Hematopoietic multipotent progenitor cell (in vitro differentiated cells): ENCODE measurements around the gene KCNG2. TPM values are rescaled to one million over a fixed set of nuclear protein-coding genes. Genes with fewer than 3 reads are reported as not detected.

ENCODE experiments used
- DNase-seq, 3 donors: peaks; one replicate each; pipeline ENCODE4 v3.0.0-alpha.2; 2011 to 2015; ENCODE audit warnings: low read depth in 2 of 3, low spot score in 2 of 3
- total RNA-seq: library from RNA; depleted of rRNA; stranded (reverse); fragments of >200 nt; gene quantifications from one replicate; pipeline ENCODE4 v1.2.3, GENCODE V29; 2012

Gene KCNG2
- total RNA-seq, 1 donor, result 14.8 TPM

DNA sequence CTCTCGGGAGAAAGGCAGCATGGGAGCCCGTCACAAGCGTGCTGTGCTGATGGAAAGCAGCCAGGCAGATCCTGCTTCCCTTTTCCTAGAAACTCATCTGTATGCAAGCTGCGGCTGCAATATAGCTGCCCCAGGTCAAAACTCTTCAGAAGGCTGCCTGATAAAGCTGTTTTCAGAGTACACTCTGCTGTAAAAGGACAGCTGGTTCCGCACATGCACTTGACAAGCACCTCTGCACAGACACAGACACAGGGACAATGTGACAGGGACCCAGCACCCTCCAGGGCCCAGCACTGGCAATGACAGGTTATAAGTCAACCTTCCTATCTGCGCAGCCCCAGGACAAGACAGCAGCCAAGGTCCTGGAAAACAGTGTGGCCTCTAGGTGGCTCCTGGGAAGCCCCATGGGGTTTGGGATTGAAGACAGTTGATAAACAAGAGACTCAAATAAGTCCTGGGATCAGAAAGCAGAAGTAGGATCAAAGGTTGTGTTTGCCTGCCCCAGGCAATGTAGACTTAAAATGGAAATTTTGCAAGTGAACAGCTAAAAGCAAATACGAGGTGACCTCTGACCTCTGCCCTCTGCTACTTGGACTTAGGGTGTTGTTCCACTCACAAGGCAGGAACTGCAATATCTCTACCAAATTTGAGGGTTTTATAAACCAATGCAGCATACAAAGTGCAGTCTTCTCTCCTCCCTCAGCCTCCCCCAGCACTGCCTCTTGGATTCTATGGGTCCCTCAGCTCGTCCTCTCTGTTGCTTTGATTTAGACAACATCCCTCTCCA lies 136.8 kb downstream of the KCNG2 start:
- DNase-seq, result no peak

DNA sequence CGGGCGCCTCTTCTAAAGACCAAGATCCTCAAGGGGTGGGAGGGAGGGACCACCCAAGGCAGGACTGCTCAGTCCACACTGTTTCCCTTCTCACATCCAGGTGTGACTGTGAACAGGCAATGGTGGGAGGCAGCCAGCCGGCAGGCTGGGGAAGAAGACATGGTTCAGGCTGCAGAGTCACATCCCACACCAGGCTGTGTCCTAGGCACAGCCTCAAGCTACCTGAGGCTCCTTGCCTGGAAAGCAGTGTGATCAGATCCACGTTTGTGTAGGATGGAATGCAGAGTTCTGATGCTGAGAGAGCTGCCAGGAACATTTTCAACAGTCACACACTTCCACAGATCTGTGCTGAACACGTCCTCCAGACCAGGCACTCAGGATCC lies 137.4 kb downstream of the KCNG2 start:
- DNase-seq, result no peak

DNA sequence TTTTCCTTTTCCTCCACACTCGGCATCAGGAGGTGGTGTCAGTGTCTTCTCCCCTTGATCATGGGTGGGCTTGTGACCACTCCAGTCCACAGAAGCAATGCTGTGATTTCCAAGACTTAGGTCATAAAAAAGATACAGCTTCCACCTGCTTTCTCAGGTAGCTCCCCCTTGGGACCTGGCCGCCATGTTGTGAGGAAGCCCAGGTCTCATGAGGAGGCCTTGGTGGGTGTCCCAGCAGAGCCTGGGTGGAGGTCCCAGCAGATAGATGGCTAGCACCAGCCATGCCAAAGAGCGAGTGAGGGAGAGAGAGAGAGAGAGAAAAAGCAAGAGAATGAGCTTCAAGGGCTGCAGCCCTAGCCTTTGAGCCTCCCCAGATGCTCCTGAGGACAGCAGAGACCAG lies 137.8 kb downstream of the KCNG2 start:
- no peak for DNase-seq

DNA sequence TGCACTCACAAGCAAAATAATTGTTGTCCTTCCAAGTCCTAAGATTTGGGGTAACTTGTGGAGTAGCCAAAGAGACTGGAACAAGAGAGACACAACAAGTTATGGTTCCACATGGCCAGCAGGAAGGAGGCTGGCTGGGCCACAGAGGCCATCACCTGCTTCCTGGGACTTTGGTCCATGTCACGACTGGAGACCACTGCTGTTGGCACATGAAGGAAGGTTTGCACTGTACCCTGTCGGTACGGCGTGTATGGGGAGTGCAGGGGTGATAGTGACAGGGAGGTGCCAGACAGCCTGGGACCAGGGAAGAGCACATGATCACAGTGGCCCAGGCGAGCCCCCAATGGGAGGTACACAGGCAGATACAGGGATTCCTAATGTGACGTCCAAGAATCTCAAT lies 138.2 kb downstream of the KCNG2 start:
- DNase-seq, result no peak

DNA sequence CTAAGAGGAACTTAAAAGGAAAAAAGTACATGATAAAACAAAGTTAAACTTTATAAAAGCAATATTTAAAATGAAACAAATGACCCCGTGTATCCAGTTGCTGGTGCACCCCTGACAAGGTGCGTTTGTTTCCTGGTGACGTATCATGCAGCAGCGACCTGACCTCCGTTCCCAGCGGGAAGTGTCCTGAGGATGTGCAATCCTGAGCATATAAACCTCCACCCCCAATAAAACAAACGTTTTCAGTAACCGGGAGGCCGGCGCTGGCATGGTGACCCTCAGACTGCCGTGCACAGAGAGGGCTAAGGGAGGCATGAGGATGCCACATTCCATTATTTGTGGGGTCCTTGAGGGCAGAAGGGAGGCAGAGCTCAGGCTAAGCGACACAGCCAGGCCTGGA lies 138.9 kb downstream of the KCNG2 start:
- no peak for DNase-seq

DNA sequence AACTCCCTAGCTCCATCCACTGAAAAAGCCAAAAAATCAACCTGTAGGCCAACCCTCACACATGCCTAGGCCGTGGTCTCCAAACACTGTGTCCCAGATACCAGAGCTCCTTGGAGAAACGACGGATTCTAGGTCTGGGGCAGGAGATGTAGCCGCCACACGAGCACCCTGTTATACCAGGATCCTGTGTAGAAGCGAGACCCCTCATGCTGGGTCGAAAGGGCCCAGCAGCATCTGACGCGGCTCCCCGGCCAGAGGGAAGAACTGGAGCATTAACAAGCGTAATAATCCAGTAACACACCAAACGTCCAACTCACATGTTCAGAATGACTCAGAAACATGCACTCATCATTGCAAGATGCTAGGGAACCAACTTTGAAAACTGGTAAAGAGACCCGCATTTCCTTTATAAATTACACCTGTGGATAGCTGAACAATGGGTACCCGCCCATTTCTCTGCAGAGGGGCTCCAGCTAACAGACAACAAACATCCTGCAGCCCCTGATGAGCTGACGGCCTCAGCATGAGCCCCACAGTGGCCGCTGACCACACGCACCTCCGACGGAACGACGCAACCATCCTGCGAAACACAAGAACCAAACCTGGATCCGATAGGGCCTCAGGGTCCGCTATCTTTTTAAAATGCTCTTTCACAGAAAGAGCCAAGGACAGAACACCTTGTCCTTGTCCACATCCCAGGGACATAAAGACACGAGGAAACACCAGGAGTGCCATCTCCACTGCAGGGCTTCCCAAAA lies 139.5 kb downstream of the KCNG2 start:
- no peak for DNase-seq

DNA sequence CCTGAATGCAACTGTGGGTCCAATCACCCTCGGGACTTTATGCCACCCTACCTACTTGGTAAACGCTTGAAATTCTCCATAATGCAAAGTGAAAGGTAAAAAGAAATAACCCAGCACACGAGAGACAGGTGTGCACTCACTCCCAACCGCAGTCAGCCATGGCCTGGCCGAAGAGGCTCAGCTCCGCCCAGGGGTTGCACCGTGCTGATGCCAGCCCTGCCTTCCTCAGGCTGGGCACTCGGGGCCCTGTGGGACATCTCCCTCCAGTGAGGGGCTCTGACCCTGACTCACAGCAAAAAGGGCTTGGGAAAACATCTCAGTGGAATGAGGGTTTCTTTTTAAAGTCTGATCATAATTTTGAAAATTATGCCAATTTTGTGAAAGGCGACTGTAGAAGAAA lies 140.5 kb downstream of the KCNG2 start:
- DNase-seq, result no peak

DNA sequence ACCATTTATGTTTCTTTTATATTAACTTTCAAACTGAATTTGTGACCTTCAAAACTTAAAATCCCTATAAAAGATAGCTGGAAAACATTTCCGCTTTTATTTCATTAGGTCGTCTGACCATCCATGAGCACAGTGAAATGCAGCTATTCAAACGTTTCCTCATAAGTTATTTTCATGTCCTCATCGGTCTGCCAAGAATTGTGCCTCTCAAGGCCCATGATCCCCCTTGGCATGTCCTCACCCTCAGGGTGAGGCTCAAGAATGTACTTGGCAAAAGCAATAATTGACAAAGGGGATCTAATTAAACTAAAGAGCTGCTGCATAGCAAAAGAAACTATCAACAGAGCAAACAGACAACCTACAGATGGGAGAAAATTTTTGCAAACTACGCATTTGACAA lies 141.4 kb downstream of the KCNG2 start:
- no peak for DNase-seq

DNA sequence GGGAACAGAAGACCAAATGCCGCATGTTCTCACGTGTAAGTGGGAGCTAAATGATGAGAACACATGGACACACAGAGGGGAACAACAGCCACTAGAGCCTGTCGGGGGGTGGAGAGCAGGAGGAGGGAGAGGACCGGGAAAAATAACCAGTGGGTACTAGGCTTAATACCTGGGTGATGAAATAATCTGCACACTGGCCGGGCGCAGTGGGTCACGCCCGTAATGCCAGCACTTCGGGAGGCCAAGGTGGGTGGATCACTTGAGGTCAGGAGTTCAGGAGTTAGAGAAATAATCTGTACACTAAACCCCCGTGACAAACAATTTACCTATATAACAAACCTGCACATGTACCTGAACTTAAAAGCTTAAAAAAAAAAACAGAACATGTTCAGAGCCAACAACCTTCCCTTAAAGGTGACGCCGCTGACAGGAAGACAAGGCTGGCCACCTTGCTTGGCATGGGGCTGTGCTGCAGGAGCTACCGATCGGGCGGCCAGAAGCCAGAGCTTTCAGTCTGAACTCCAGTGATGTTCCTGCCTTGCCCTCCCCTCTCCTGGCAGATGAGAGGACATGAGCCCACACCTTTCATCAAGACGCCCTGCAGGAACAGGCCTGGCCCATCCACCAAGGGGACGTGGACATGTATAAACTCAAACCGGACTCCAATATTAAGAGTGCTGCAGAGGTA lies 142.5 kb downstream of the KCNG2 start:
- no peak for DNase-seq

DNA sequence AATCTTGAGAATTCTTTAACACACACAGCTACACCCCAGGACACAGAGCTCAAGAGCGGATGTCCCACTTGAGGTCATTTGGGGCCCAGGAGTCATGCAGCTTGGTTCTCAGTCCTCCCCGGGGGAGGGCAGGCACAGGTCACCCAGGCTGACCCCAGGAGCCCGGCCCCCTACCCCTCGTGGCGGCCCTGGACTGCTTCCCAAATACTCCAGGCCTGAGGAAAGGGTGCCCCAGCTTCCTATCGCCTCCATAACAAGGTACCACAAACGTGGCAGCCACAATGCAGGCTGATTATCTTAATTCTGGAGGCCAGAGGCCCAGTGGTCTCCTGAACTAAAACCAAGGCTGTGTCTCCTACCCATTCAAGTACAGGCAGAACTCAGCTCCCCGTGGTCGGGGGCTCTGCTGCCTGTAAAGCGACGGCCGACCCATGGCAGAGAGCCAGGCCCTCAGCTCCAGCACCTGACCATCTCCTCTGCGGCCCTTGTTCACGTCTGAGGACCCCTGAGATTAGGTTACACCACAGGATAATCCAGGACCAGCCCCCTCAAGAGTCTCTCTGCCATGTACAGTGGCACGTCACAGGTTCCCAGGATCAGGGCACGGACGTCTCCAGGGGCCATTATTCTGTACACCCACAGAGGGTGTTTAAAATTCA lies 143.2 kb downstream of the KCNG2 start:
- no peak for DNase-seq

DNA sequence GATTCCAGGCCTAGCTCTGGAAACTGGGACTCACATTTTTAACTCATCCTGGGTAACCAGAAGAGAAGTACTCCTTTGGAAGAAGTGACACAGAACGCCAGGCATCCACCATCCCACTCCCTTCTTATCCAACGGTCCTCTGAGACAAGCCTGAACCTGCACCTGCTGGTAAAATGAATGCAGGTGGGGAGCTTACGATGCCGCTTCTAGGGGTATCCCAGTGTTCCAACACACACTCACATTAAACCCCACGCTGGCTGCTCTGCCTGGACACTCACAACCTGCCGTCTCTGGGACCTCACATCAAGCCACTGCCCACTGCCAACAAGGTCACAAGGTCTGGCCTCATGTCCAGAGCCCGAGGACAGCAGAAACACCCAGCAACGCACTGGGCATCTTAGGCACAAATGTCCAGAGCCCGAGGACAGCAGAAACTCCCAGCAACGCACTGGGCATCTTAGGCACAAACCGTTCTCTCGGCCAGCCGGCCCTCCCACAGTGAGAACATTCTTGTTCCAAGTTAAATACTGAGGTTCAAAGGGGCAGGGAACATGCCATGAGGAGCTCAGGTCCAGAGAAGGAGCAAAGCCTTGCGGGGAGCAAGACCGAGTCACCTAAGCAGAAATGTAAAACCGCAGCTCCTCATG lies 143.9 kb downstream of the KCNG2 start:
- DNase-seq, result no peak

DNA sequence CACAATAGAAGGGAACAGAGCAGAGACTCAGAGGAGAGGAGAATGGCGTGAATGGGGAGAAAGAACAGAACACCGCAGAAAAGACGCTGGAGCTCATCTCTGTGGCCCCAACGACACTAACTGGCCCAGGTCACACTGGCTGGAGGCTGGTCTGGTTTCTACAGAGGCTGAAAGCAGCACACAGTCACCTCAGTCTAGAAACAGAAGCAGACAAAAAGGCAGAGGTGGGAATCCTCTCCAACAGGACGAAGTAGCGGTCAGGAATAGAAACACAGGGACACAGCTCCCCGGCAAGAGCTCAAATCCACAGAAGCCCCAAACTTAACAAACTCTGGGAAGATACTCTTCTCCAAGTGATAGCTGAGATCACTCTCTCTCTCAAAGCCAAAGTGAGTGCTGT lies 144.5 kb downstream of the KCNG2 start:
- DNase-seq, result no peak

DNA sequence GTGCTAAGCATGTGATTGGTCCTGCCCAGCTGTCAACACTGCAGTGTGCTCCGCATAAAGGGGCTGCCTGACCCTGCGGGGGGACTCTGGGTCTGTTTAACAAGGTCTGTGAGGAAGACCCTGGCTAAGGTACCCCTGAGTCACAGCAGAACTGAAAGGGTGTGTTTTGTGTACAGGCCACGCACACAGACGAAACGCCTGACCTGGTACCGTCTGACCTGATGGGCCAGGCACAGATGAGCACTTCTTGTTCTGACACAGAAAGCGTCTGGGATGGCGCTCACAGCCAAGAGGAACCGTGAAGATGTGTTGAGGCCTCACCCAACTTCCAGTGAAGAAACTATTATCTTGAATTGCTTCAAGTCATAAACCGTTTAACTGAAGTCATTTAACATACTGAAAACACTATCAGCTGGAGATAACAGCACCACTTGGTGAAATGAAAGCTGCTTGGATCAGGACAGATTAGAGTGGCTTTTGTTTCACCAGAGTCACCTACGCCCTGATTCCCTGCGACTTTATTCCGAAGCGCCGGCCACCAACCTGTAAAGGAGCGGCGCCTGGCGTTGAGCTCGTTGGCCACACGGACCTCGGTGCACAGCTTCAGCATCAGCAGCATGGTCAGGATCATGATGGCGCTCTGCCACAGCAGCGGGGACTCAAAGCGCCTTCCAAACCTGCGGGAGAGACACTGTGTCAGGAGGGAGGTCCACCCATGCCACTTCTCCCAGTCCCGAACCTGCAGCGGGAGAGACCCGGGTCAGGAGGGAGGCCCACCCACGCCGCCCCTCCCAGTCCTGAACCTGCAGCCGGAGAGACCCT lies 145.3 kb downstream of the KCNG2 start:
- no peak for DNase-seq

DNA sequence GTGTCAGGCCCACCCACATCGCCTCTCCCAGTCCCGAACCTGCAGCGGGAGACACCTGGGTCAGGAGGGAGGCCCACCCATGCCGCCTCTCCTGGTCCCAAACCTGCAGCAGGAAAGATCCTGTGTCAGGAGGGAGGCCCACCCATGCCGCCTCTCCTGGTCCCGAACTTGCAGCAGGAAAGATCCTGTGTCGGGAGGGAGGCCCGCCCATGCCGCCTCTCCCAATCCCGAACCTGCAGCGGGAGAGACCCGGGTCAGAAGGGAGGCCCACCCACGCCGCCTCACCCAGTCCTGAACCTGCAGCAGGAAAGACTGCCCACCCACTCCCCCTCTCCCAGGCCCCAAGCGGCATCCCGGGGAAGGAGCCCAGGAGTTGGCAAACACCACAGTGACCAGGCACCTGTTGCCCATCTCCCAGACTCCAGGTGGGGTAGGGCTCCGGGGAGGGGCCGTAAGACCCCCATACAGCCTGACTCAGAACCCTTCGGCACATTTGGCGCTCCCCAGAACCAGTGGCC lies 145.9 kb downstream of the KCNG2 start:
- no peak for DNase-seq

DNA sequence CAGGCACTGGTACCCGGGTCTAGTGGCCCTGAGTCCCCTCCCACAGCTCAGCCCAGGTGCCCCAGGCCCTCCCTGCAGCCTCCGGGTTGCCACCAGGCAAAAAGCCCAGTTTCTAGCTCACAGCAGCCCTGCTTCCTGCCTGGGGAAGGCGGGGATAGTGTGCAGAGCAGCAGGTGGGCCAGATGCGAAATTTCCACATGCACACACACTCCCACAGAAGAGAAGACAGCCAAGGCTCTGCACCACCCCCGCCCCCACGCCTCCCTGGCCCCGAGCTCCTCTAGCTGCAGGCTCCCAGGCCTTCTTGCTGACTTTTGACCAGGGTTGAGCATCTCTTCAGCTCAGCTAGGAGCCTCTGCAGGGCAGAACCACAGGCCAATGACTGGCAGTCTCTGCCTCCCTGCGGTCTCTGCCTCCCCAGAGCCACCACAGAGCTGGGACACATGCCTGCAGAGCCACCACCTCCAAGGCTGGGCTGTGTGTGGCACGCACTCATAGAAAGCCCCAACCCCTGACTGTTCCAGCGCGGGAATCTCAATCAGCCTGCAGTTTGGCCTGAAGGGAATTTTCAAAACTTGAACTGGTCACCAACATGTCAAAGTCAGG lies 146.5 kb downstream of the KCNG2 start:
- peak in 2 of 3 donors; percentile 52 to 70 for DNase-seq

DNA sequence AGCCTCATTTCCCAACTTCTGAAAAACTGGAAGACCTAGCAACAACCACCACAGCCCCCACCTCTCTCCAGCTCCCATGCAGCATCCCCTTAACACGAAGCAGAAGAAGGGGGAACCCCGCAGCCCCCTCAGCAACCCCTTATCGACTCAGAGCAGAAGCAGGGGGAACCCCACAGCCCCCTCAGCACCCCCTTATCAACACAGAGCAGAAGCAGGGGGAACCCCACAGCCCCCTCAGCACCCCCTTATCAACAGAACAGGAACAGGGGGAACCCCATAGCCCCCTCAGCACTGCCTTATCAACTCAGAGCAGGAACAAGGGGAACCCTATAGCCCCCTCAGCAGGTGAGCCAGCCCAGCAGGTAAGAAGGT lies 147.0 kb downstream of the KCNG2 start:
- DNase-seq, result peak in 2 of 3 donors; percentile 84 to 95

DNA sequence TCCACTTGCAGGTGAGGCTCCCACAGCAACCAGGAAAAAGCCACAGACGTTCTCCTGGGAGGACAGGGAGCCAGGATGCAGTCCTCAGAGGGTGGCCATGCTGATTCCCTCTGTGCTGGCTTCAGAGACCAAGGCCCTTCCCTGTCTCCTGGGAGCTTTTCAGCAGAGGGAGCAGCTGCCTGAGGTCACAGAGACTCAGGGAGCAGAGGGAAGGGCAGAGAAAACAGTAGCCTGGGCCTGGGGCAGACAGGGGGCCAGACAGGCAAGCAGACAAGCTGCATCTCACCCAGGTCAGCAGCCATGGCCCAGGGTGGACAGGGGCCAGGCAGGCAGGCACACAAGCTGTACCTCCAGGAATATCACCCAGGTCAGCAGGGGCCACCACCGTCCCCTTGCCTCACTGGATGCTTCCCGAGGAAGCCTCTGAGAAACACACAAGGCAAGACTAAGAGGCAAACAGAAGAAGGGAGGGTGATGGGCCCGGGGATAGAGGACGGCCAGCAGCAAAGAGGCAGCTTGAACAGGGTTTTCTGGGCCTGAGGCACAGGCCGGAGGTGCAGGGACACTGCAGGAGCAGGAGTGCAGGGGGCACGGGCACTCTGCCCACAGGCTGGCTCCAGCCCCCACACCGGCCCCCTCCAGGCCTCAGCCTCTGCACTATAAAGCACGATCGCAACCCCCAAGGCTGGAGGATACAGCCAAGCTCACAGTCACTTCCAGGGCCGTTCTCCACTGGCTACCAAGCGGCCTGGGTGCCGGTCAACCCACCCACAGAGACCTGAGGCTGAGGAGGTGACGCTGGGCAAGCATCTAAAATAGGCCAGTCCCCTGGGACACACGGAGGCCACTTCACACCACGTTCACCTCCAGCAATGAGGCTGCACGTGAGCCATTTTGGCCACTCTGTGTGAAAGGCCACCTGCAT lies 147.6 kb downstream of the KCNG2 start:
- no peak for DNase-seq
